ENCODE measurements around the gene RTN1. TPM values are rescaled to one million over a fixed set of nuclear protein-coding genes. Genes with fewer than 3 reads are reported as not detected.
A peak's percentile ranks its signal among the peaks of the same experiment; 100 is the strongest.

Gene RTN1
- total and polyA plus RNA-seq, 2 experiments from 2014 or later = 4.2 to 4.3 TPM

DNA sequence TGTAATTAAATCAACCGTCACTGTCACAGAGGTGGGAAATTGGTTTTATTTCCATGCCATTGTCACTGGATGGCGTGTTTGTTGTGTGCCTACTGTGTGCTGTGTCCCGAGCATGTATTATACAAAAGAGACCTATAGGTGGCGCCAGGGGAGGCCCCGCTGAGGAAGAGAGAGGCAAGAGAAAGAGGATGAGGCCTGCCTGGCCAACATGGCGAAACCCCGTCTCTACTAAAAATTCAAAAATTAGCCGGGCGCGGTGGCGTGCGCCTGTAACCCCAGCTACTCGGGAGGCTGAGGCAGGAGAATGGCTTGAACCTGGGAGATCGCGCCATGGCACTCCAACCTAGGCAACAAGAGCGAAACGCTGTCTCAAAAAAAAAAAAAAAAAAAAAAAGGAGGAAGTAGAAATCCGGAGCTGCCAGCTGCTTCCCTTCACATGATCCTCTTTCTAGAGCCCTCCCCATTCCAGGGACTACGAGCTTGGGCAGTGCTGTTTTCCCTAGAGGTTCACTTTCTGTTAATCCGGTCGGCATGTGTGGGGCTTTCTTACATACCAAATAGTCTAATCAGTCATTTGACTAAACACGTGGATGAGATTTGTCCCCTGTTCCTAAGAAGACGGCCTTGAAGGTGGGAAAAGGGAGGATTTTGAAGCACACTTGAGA is 287.6 kb downstream of the RTN1 start:
- H2AFZ ChIP-seq = peak overlapping the region; percentile 11; the same call in 1 of the 2 replicates
- DNase-seq (ENCODE audit: low spot score) (peak; percentile 73), ATAC-seq (peak; percentile 91)

GRCh38 chr14:59582161-59582560 is 288.4 kb downstream of the RTN1 start:
- Histone ChIP-seq H3F3A (replicated peaks; ENCODE audit: low read depth) (no peaks in the 10 kb centered on the region), H3K4me2 (no peak overlapping the region), H4K20me1 (replicated peaks; ENCODE audit: insufficient read depth) (no peaks in the 10 kb centered on the region), H3K9me2 (ENCODE audit: insufficient read depth) (no peaks in the 10 kb centered on the region), H3K4me3 (no peak overlapping the region), H3K27me3 (ENCODE audit: insufficient read depth) (no peaks in the 10 kb centered on the region), H3K79me2 (replicated peaks; ENCODE audit: insufficient read depth) (no peaks in the 10 kb centered on the region), H2AFZ (no peak overlapping the region), H3K4me1 (ENCODE audit: insufficient read depth) (no peaks in the 10 kb centered on the region), H3K27ac (ENCODE audit: low read depth) (no peak overlapping the region), H3K36me3 (ENCODE audit: insufficient read depth) (no peaks in the 10 kb centered on the region)
- H3K4me1 Mint-ChIP-seq = no peaks in the 10 kb centered on the region
- no peaks in the 10 kb centered on the region for H3K36me3 Mint-ChIP-seq (ENCODE audit: low read depth)
- ATAC-seq (no peak), DNase-seq (ENCODE audit: low spot score) (no peak)
- no peak overlapping the region for H3K27ac Mint-ChIP-seq
- H3K4me3 Mint-ChIP-seq = no peak overlapping the region
- H3K9me3 Mint-ChIP-seq = no peaks in the 10 kb centered on the region; the same call in 2 of the 3 replicates
- H3K27me3 Mint-ChIP-seq (ENCODE audit: insufficient read depth, low read depth, poor library complexity) = no peaks in the 10 kb centered on the region
- TF ChIP-seq, protein P1, sequence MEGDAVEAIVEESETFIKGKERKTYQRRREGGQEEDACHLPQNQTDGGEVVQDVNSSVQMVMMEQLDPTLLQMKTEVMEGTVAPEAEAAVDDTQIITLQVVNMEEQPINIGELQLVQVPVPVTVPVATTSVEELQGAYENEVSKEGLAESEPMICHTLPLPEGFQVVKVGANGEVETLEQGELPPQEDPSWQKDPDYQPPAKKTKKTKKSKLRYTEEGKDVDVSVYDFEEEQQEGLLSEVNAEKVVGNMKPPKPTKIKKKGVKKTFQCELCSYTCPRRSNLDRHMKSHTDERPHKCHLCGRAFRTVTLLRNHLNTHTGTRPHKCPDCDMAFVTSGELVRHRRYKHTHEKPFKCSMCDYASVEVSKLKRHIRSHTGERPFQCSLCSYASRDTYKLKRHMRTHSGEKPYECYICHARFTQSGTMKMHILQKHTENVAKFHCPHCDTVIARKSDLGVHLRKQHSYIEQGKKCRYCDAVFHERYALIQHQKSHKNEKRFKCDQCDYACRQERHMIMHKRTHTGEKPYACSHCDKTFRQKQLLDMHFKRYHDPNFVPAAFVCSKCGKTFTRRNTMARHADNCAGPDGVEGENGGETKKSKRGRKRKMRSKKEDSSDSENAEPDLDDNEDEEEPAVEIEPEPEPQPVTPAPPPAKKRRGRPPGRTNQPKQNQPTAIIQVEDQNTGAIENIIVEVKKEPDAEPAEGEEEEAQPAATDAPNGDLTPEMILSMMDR (conservative IDR thresholded peaks at IDR 0.05; ENCODE audit: low read depth in 2 of 2) = no peak
- TF ChIP-seq EZH2phosphoT487 (IDR thresholded peaks at IDR 0.05; ENCODE audit: unreplicated experiment) (no peak), POLR2AphosphoS5 (IDR thresholded peaks at IDR 0.05; ENCODE audit: low read depth) (no peak), ZNF331 (CRISPR knock-in tag; IDR thresholded peaks at IDR 0.05; ENCODE audit: low read depth) (no peak)
- TF ChIP-seq, protein P2, sequence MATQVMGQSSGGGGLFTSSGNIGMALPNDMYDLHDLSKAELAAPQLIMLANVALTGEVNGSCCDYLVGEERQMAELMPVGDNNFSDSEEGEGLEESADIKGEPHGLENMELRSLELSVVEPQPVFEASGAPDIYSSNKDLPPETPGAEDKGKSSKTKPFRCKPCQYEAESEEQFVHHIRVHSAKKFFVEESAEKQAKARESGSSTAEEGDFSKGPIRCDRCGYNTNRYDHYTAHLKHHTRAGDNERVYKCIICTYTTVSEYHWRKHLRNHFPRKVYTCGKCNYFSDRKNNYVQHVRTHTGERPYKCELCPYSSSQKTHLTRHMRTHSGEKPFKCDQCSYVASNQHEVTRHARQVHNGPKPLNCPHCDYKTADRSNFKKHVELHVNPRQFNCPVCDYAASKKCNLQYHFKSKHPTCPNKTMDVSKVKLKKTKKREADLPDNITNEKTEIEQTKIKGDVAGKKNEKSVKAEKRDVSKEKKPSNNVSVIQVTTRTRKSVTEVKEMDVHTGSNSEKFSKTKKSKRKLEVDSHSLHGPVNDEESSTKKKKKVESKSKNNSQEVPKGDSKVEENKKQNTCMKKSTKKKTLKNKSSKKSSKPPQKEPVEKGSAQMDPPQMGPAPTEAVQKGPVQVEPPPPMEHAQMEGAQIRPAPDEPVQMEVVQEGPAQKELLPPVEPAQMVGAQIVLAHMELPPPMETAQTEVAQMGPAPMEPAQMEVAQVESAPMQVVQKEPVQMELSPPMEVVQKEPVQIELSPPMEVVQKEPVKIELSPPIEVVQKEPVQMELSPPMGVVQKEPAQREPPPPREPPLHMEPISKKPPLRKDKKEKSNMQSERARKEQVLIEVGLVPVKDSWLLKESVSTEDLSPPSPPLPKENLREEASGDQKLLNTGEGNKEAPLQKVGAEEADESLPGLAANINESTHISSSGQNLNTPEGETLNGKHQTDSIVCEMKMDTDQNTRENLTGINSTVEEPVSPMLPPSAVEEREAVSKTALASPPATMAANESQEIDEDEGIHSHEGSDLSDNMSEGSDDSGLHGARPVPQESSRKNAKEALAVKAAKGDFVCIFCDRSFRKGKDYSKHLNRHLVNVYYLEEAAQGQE (IDR thresholded peaks at IDR 0.05; ENCODE audit: unreplicated experiment) = no peak

More for the DNA sequence above, 287.6 kb downstream of the RTN1 start:
- no peaks in the 10 kb centered on the region for H3F3A ChIP-seq (replicated peaks; ENCODE audit: low read depth)
- no peaks in the 10 kb centered on the region for H3K27me3 ChIP-seq (ENCODE audit: insufficient read depth)
- H3K4me3 Mint-ChIP-seq = no peak overlapping the region
- H4K20me1 ChIP-seq (replicated peaks; ENCODE audit: insufficient read depth) = no peaks in the 10 kb centered on the region
- H3K27ac Mint-ChIP-seq = no peak overlapping the region
- no peak overlapping the region for H3K4me2 ChIP-seq
- no peaks in the 10 kb centered on the region for H3K4me1 Mint-ChIP-seq
- H3K79me2 ChIP-seq (replicated peaks; ENCODE audit: insufficient read depth) = no peaks in the 10 kb centered on the region
- no peaks in the 10 kb centered on the region for H3K4me1 ChIP-seq (ENCODE audit: insufficient read depth)
- no peaks in the 10 kb centered on the region for H3K36me3 ChIP-seq (ENCODE audit: insufficient read depth)
- TF ChIP-seq, protein P1 (conservative IDR thresholded peaks at IDR 0.05; ENCODE audit: low read depth in 2 of 2) = peak; percentile 75 to 77
- no peak for TF ChIP-seq POLR2AphosphoS5 (IDR thresholded peaks at IDR 0.05; ENCODE audit: low read depth)
- no peak overlapping the region for H3K27ac ChIP-seq (ENCODE audit: low read depth)
- no peaks in the 10 kb centered on the region for H3K36me3 Mint-ChIP-seq (ENCODE audit: low read depth)
- no peak overlapping the region for H3K4me3 ChIP-seq
- H3K9me3 Mint-ChIP-seq = no peaks in the 10 kb centered on the region; the same call in 2 of the 3 replicates
- no peaks in the 10 kb centered on the region for H3K27me3 Mint-ChIP-seq (ENCODE audit: insufficient read depth, low read depth, poor library complexity)
- H3K9me2 ChIP-seq (ENCODE audit: insufficient read depth) = no peaks in the 10 kb centered on the region
